K562 (cell line): ENCODE measurements around the gene NECTIN4. TPM values are rescaled to one million over a fixed set of nuclear protein-coding genes. Genes with fewer than 3 reads are reported as not detected.

Experiments used
- ASH1L ChIP-seq: fragments of 450-650 bp; IDR thresholded peaks from 2 replicates; pipeline ENCODE4 v1.6.1; 2018; ENCODE audit warnings: borderline replicate concordance, mild to moderate bottlenecking, low read depth; ENCODE audit not compliant: partially characterized antibody
- ATF1 ChIP-seq, 2 experiments: fragments of 450-650 bp in 1 of 2; IDR thresholded peaks; 2 replicates each; pipeline ENCODE4 v1.6.1; 2016; ENCODE audit warnings: missing compliant biosample characterization in 1 of 2, missing genetic modification characterization in 1 of 2
- CUX1 ChIP-seq: fragments of 200-800 bp; sonication (Bioruptor generic); IDR thresholded peaks from 2 replicates; pipeline ENCODE4 v1.6.1; 2016; ENCODE audit warnings: missing genetic modification characterization, missing compliant biosample characterization
- E2F8 ChIP-seq: fragments of 450-650 bp; IDR thresholded peaks from 2 replicates; pipeline ENCODE4 v1.7.1; 2018; ENCODE audit warnings: mild to moderate bottlenecking, low read depth; ENCODE audit not compliant: partially characterized antibody
- ELF2 ChIP-seq: fragments of 250-450 bp; sonication (Bioruptor Pico); IDR thresholded peaks from 2 replicates; pipeline ENCODE4 v1.5.0; 2021; ENCODE audit warnings: mild to moderate bottlenecking
- ETV6 ChIP-seq, 3 experiments: fragments of 150-350 bp in 1 of 3; sonication (generic) in 1 of 3; formaldehyde crosslinking in 1 of 3; IDR thresholded peaks; 2 replicates each; pipeline versions ENCODE4 v1.6.1 to v1.8.0; 2014 to 2022; ENCODE audit warnings: borderline replicate concordance in 2 of 3, low read depth in 2 of 3, antibody characterized with exemption in 1 of 3, low read length in 1 of 3, mild to moderate bottlenecking in 1 of 3, missing genetic modification reagents in 1 of 3
- FOXA1 ChIP-seq: fragments of 450-650 bp; IDR thresholded peaks from 2 replicates; pipeline ENCODE4 v1.6.1; 2016; ENCODE audit warnings: mild to moderate bottlenecking, borderline replicate concordance
- NBN ChIP-seq: fragments of 450-650 bp; IDR thresholded peaks from 2 replicates; pipeline ENCODE4 v1.6.1; 2016; ENCODE audit warnings: low read depth, mild to moderate bottlenecking
- NR2C2 ChIP-seq, 2 experiments: fragments of 200-800 bp in 1 of 2; sonication (Bioruptor generic) in 1 of 2; sonication (generic) in 1 of 2; formaldehyde crosslinking in 1 of 2; IDR thresholded peaks; 2 replicates each; pipeline versions ENCODE4 v1.6.1 to v1.8.0; 2016 to 2022; ENCODE audit warnings: mild to moderate bottlenecking in 1 of 2, missing compliant biosample characterization in 1 of 2, missing genetic modification characterization in 1 of 2, missing genetic modification reagents in 1 of 2
- TARDBP ChIP-seq: fragments of 450-650 bp; IDR thresholded peaks from 2 replicates; pipeline ENCODE4 v1.6.1; 2016
- ZFP30 ChIP-seq: fragments of 250-450 bp; sonication (Bioruptor Pico); IDR thresholded peaks from 2 replicates; pipeline ENCODE4 v1.8.0; 2022; ENCODE audit warnings: moderate library complexity, mild to moderate bottlenecking, inconsistent platforms, borderline replicate concordance
- ZFP91 ChIP-seq: sonication (generic); formaldehyde crosslinking; IDR thresholded peaks from 2 replicates; pipeline ENCODE4 v1.8.0; 2022; ENCODE audit warnings: mild to moderate bottlenecking, missing genetic modification reagents
- ZNF324 ChIP-seq: fragments of 250-450 bp; sonication (Bioruptor Pico); IDR thresholded peaks from 2 replicates; pipeline ENCODE4 v1.4.0; 2020; ENCODE audit warnings: mild to moderate bottlenecking
- ZNF766 ChIP-seq: fragments of 200-800 bp; sonication (Bioruptor generic); conservative IDR thresholded peaks from 2 replicates; pipeline ENCODE4 v1.6.1; 2016; ENCODE audit warnings: missing genetic modification characterization, missing compliant biosample characterization
- ZNF785 ChIP-seq: fragments of 250-450 bp; sonication (Bioruptor Pico); IDR thresholded peaks from 2 replicates; pipeline ENCODE4 v1.4.0; 2020; ENCODE audit warnings: mild to moderate bottlenecking
- polyA plus RNA-seq, 8 experiments: library from polyadenylated mRNA; depleted of rRNA in 4 of 8; stranded (reverse) in 5 of 8; unstranded in 3 of 8; fragments of >200 nt; fragmentation: Nextera tagmentation in 2 of 8; fragmentation: Illumina TruSeq in 1 of 8; extraction: Ambion mirVana in 2 of 8; extraction: Trizol in 1 of 8; gene quantifications; 2 replicates each; pipeline versions ENCODE4 v1.2.1 to v1.2.3, GENCODE V29; 2011 to 2014; ENCODE audit warnings: inconsistent platforms in 1 of 8, missing spikeins in 1 of 8
- total RNA-seq, 7 experiments: library from RNA; depleted of rRNA in 6 of 7; stranded (reverse); fragments of >200 nt in 6 of 7; fragmentation: Illumina TruSeq in 2 of 7; extraction: Trizol in 2 of 7; gene quantifications; 2 replicates each; pipeline versions ENCODE4 v1.2.1 to v1.2.3, GENCODE V29; 2011 to 2021; ENCODE audit warnings: low replicate concordance in 1 of 7

The NECTIN4 gene
- total and polyA plus RNA-seq, 9 of the 15 experiments (the other 6 are each of a cell fraction or from before 2014, with no cell fraction given), result 0.01 to 0.09 TPM; not detected in 7

- TF ChIP-seq ZFP91 (CRISPR knock-in tag) (no peak), NR2C2 (CRISPR knock-in tag; IDR thresholded peaks at IDR 0.05) (peak; percentile 83), NR2C2 (tag; IDR thresholded peaks at IDR 0.05) (peak; percentile 45), E2F8 (peak; percentile 68), FOXA1 (no peak), ZNF785 (CRISPR knock-in tag) (no peak), ETV6 (IDR thresholded peaks at IDR 0.05; ENCODE audit: borderline replicate concordance in 1 of 2, low read depth in 2 of 2, low read length in 1 of 2) (no peak), ETV6 (CRISPR knock-in tag; IDR thresholded peaks at IDR 0.05; ENCODE audit: borderline replicate concordance) (peak; percentile 69; the same call in 1 of the 2 replicates), ZNF766 (CRISPR knock-in tag) (no peak), ZNF324 (CRISPR knock-in tag) (no peak), CUX1 (CRISPR knock-in tag) (no peak), ATF1 (CRISPR knock-in tag; IDR thresholded peaks at IDR 0.05) (no peak), ATF1 (tag; IDR thresholded peaks at IDR 0.05) (peak; percentile 92), ELF2 (no peak), ASH1L (no peak), NBN (no peak; the same call in 1 of the 2 replicates), ZFP30 (no peak), TARDBP (no peak)
These were observed 28.6 kb upstream of the NECTIN4 start, which contains the start of the genes NIT1 and PFDN2 (continued) for GRCh38 chr1:161117759-161118581.
